GM21515 (cell line): Measurements from ENCODE around the gene TLE7.

ENCODE experiments used
- ATAC-seq: cut with Tn5 transposase; IDR thresholded peaks from one replicate; pipeline ENCODE4 v1.9.1; 2021; ENCODE audit not compliant: unreplicated experiment

Gene TLE7

GRCh38 chr16:71414038-71414437 lies 27.8 kb downstream of the TLE7 start:
- no peak for ATAC-seq

DNA sequence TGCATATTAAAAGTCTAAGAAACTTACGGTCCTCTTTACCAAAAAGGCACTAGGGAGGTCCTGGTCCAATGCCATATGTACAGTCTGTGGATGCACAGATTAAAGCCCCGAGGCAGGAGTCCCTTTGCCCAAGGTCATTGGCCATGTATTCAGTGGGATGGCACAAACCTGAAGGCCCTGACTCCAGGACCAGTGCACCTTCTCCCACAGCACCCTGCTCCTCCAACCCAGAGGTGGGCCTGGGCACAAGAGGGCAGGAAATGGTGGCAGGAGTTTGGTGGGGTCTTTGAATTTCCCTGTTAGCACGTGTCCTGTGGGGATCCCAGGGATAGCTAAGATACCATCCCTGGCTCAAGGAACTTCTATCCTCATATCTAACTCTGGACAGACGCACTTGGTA lies 28.5 kb downstream of the TLE7 start:
- no peak for ATAC-seq

DNA sequence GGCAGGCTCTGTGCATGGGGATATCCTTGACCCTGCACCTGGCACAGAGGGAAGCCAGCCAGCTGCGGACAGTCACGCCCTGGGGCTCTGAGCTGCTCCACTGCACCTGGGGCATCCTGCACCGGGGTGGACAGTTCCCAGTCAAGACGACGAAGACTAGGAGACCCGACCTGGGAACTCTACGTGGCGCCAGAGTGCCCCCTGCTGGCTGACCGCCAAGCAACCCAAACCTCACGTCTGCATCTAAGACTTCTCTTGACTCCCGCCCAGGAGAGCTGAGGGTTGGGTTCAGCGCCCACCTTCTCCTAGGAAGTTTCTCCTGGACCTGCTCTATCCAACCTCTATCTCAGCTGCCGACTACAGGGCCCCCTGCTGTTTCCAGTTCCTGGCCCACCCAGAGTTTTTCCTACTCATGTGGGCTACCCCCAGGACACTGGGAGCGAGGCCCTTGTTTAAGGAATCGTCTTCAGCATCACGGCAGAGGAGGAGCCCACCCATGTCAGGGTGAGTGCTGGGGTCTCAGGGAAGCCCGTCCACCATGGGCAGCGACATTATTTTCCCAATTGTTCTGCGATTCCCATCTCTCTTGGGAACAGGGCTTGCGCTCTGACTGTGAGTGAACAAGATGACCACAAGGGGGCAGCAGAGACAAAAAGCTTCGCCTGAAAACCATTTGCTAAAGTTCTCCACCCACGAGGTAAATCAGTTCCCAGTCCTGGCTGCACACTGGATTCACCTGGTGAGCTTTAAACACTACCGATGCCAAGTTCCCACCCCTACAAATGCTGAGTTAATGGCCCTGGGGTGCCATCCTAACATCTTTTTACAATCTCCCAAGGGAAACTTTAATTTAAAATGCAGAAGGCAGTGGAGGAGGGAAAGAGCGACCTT lies 29.3 kb downstream of the TLE7 start:
- peak; percentile 65 for ATAC-seq

DNA sequence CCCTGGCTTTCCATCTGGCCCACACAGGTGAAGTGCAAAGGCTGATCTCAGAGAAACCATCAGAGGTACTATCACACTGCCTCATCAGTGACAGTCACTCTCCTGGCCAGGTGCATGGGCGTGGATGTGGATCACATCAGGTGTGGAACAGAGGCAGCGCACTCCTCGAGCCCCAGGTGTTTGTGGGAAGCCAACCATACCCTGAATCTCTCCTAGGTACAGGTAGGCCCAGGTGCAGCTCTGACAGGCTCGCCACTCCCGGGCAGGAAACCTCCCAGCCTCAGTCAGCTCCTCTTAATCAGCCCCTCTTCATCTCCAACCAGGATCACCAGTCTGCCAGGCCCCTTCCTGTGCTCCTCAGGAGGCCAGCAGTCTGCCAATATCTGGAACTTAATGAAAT lies 31.7 kb downstream of the TLE7 start:
- ATAC-seq, result no peak

DNA sequence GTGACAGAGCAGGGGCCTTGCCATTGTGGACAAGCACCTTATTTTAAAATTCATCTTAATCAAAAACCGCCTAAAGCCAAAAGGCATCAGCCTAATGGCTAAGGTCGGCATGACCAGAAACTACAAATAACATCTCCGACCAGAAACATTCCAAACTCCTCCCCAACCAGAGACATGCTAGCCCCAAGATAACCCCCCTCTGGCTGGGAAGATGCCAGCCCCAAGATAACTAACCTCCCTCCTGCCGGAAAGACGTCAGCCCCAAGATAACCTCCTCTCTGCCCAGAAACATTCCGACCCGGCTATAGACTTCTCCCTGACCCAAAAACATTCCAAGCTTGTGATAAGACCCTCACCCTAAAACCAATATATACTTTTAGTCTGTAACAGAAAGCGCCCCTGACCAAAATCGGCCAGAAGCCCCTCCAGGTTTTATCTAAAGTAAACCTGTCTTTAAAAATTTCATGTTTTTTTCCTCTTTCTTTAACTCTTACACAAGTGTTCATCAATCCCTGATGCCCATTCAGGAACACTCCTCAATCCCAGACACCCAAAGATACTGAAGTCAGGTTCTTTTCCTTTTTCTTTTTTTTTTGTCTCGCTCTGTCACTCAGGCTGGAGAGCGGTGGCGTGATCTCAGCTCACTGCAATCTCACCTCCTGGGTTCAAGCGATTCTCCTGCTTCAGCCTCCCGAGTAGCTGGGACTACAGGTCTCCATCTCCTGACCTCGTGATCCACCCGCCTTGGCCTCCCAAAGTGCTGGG lies 32.7 kb downstream of the TLE7 start:
- ATAC-seq, result no peak

DNA sequence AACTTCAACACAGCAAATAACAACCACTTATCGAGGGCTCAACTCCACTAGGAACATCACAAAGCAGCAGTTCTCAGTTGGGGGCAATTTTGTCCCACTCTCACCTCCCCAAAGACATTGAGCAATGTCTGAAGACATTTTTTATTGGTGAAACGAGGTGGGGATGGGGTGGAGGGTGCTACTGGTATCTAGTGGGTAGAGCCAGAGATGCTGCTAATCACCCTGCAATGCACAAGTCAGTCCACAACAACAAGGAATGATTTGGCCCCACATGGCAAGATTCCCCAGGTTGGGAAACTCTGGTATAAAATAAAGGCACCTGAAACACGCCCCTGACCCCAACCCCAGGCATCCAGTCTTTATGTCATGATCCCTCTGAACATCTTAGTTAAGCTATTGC lies 33.3 kb downstream of the TLE7 start:
- no peak for ATAC-seq

DNA sequence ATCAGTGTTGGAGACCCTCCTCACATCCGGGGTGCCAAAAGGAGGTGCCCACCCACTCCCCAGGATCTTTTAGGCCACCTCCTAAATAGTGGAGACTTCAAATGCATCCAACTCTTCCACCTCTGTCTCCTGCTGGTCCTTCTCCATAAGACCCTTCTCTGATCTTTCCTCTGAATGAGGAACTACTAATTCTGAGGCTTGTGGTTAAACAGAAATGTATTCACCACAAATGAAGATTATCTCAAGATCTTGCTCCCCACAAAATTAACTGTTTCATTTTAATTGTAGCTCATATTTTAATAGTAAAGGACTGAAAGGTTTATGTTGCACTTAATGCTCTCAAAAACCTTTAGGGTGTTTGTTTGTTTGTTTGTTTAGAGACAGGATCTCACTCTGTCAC lies 34.1 kb downstream of the TLE7 start:
- no peak for ATAC-seq

GRCh38 chr16:71406724-71407123 lies 35.1 kb downstream of the TLE7 start:
- ATAC-seq, result no peak

GRCh38 chr16:71406316-71406715 lies 35.5 kb downstream of the TLE7 start:
- no peak for ATAC-seq

DNA sequence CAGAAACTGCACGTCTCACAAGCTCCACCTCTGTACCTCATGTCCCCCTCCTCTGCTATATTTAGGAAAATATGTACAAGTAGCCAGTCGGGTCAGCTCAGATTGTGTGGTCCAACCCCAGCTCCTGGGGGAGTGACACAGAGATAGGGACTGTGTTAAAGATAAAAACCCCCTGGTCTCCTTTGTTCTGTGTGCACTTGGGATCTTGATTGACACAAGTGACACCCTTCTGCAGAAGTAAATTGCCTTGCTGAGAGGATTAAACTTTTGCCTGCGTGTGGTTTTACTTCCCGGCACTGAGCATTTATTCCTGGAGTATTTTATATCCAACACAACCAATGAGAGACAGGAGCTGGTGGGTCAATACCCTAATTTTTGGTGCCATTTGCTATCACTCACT lies 37.5 kb downstream of the TLE7 start:
- ATAC-seq, result no peak

GRCh38 chr16:71402674-71403073 lies 39.2 kb downstream of the TLE7 start:
- no peak for ATAC-seq

DNA sequence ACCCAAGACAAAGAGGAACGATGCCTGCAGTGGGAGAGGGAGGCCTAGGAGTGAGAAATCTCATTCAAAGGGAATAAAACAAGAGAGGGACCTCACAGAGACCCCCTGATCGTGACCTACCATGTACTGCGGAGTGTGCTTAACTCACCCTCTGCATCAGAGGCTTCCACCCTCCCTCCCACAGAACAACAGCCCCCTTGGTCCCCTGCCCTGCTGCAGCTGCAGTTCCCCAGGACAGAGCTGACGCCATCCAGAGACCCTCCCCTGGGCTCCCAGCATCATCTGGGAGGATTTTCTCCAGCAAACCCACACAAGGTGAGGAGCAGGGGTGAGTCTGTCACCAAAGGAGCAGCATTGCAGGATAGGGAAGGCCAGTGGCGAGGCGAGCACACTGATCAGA lies 39.8 kb downstream of the TLE7 start:
- no peak for ATAC-seq

GRCh38 chr16:71399801-71400563 lies 41.9 kb downstream of the TLE7 start:
- ATAC-seq, result no peak

GRCh38 chr16:71396594-71396993 lies 45.3 kb downstream of the TLE7 start:
- ATAC-seq, result no peak

DNA sequence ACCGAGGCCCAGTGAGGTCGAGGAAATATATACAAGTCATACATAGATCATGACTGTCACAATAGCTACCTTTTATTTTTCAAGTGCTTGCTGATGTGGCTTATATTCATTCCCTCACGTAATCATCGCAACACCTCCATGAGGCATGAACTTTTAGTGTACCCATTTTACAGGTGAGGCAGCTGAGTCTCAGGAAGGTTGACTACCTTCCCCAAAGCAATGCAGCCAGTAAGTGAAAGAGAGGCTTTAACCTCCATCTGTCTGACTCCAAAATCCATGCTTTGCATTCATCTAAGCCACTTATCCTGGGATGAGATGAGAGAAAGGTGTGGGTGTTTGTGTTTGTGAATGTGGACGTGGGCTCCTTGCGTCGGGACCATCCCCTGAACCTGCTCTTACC lies 52.5 kb downstream of the TLE7 start:
- ATAC-seq, result no peak

DNA sequence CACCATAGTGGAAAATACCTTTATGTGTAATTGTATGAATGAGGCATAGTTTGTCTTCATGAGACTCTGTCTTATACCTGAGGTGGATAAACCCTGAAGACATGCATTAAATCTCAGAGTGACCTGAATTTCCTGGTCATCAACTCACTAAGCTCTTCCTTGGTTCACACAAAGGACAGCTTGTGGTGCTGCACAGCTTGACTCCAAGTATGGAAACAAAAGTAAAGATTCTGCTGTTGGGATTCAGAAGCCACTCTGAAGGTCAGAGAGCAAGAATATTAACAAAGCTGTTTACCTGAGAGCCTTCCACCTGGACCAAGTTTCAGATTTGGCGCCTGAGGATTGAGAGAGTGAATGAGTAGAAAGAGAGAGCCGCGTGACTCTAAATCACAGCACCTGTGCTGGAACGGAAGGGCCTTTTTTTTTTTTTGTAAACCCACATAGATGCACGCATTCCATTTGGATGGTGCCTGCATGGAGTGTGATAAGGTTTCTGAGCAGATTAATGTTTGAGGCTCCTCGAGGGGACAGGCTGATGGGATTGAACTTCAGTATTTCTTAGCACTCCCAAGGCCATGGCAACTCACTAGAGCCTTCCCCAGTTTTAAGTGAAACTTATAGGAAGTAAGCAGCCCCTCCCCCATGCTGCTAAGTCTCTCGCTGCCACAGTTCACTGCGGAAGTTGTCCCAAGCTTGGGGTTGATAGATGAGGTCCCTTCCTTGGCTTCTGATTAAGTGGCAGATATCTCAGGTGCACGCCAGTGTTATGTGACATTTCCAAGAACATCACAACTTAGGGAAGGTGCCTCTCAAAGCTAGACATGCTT lies 54.6 kb downstream of the TLE7 start:
- no peak for ATAC-seq

GRCh38 chr16:71384073-71384724 lies 57.7 kb downstream of the TLE7 start:
- no peak for ATAC-seq

DNA sequence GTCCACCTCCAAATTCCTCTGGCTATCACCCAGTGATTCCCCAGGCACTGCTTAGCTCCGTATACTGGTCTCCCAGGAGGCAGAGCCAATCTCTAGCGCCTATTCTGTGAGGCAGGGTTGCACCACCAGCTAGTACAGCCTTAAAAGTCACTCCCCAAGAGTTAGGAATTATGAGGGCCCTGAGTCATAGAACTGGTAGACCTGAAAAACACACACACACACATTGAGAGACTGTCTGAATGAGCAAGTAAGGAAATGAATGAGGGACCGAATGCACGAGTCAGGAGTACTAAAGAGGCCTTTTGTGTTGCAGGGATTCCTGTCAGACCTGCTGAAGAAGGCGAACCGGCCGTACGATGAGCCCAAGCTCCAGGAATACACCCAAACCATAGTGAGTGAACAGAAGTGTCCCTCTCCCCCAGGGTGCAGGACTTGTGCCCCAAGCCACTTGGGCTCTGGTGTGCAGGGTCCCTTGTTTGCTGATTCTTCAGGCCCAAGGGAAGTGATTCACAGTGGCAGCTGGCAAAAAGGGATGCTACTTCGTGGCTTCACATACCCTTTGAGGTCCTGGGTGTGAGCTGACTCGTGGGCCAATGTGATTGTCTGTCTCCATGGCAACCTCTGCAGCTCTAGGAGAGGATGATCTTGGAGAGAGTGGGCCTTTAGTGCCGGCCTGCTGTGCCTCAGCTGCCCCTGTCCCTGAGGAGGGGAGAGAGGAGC lies 58.6 kb downstream of the TLE7 start:
- no peak for ATAC-seq

GRCh38 chr16:71380831-71381230 lies 61.0 kb downstream of the TLE7 start:
- no peak for ATAC-seq
